Loucy (cell line): ENCODE measurements around the gene TMEM47.

Source experiments
- H2AFZ ChIP-seq: fragments of 200-600 bp; sonication (generic); 2 replicates; pipeline ENCODE4 v1.6.0; 2016; ENCODE audit warnings: antibody characterized with exemption, mild to moderate bottlenecking, low read length, moderate library complexity
- H3F3A ChIP-seq: fragments of 200-600 bp; 2 replicates; pipeline ENCODE4 v1.6.0; 2016; ENCODE audit warnings: antibody characterized with exemption, low read depth, mild to moderate bottlenecking
- H3K27me3 ChIP-seq: fragments of 200-600 bp; sonication (generic); 2 replicates; pipeline ENCODE4 v1.6.1; 2014; ENCODE audit warnings: low read length, mild to moderate bottlenecking; ENCODE audit not compliant: insufficient read depth, poor library complexity, severe bottlenecking
- H3K36me3 ChIP-seq: fragments of 200-600 bp; sonication (generic); 2 replicates; pipeline ENCODE4 v1.6.1; 2016; ENCODE audit warnings: low read length; ENCODE audit not compliant: insufficient read depth
- H3K4me1 ChIP-seq: fragments of 200-600 bp; sonication (generic); 2 replicates; pipeline ENCODE4 v1.5.1; 2014; ENCODE audit warnings: low read length, mild to moderate bottlenecking; ENCODE audit not compliant: insufficient read depth, poor library complexity, severe bottlenecking
- H3K4me2 ChIP-seq: fragments of 200-600 bp; sonication (generic); 2 replicates; pipeline ENCODE4 v1.6.0; 2014; ENCODE audit warnings: antibody characterized with exemption, low read length, low read depth, mild to moderate bottlenecking; ENCODE audit not compliant: poor library complexity, severe bottlenecking
- H3K4me3 ChIP-seq: fragments of 200-600 bp; sonication (generic); 2 replicates; pipeline ENCODE4 v1.5.1; 2014; ENCODE audit warnings: low read length, mild to moderate bottlenecking, mixed read lengths; ENCODE audit not compliant: poor library complexity, severe bottlenecking
- H3K79me2 ChIP-seq: fragments of 200-600 bp; sonication (generic); 2 replicates; pipeline ENCODE4 v1.6.1; 2014; ENCODE audit warnings: low read length; ENCODE audit not compliant: insufficient read depth
- H3K9ac ChIP-seq: fragments of 200-600 bp; sonication (generic); 2 replicates; pipeline ENCODE4 v1.6.0; 2014; ENCODE audit warnings: mild to moderate bottlenecking, low read depth, low read length, moderate library complexity; ENCODE audit not compliant: poor library complexity, severe bottlenecking
- H3K9me2 ChIP-seq: fragments of 200-600 bp; sonication (generic); replicated peaks from 2 replicates; pipeline ENCODE4 v1.6.1; 2016; ENCODE audit warnings: low read depth, low read length, mixed read lengths
- H3K9me3 ChIP-seq: fragments of 200-600 bp; sonication (generic); 2 replicates; pipeline ENCODE4 v1.6.1; 2014; ENCODE audit warnings: mild to moderate bottlenecking, antibody characterized with exemption, low read length, low read depth; ENCODE audit not compliant: insufficient read depth
- H4K20me1 ChIP-seq: fragments of 200-600 bp; sonication (generic); 2 replicates; pipeline ENCODE4 v1.6.0; 2014; ENCODE audit warnings: antibody characterized with exemption, low read length, mild to moderate bottlenecking; ENCODE audit not compliant: insufficient read depth, poor library complexity, severe bottlenecking
- EZH2phosphoT487 ChIP-seq: fragments of 200-600 bp; IDR thresholded peaks from 2 replicates; pipeline ENCODE4 v1.6.1; 2018; ENCODE audit warnings: antibody characterized with exemption, mild to moderate bottlenecking, moderate library complexity, borderline replicate concordance
- TF ChIP-seq, protein P1 (sequence below): fragments of 200-600 bp; sonication (generic); conservative IDR thresholded peaks from 2 replicates; pipeline ENCODE4 v1.5.1; 2014; ENCODE audit warnings: mild to moderate bottlenecking, antibody characterized with exemption, low read length

Gene TMEM47

DNA sequence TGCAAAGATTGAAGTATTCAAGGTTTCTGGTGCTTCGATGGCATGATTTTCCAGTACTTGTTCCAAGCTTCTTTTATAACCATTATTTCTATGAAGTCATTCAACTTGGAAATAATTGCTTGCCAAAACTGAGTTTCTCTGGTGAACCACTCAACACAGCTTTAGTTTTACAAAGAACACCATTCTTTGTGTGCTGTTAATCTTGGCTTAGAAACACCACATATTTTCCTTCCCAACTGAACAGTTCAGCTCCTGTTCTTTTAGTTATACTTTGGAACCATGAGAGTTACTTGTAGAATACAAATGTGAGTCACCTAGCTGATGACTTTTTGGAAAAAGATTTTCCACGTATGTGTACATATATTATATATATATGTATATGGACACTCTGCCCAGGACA, 32.7 kb downstream of the TMEM47 start:
- Histone ChIP-seq H3K9ac (no peak overlapping the region), H2AFZ (no peak overlapping the region), H3K9me2 (no peaks in the 10 kb centered on the region), H3K4me1 (no peaks in the 10 kb centered on the region), H3K79me2 (no peaks in the 10 kb centered on the region), H3K27me3 (no peaks in the 10 kb centered on the region), H3K9me3 (no peaks in the 10 kb centered on the region), H3K4me3 (no peak overlapping the region), H3K4me2 (no peak overlapping the region), H3K36me3 (no peaks in the 10 kb centered on the region), H3F3A (no peaks in the 10 kb centered on the region), H4K20me1 (no peaks in the 10 kb centered on the region)
- TF ChIP-seq, protein P1, sequence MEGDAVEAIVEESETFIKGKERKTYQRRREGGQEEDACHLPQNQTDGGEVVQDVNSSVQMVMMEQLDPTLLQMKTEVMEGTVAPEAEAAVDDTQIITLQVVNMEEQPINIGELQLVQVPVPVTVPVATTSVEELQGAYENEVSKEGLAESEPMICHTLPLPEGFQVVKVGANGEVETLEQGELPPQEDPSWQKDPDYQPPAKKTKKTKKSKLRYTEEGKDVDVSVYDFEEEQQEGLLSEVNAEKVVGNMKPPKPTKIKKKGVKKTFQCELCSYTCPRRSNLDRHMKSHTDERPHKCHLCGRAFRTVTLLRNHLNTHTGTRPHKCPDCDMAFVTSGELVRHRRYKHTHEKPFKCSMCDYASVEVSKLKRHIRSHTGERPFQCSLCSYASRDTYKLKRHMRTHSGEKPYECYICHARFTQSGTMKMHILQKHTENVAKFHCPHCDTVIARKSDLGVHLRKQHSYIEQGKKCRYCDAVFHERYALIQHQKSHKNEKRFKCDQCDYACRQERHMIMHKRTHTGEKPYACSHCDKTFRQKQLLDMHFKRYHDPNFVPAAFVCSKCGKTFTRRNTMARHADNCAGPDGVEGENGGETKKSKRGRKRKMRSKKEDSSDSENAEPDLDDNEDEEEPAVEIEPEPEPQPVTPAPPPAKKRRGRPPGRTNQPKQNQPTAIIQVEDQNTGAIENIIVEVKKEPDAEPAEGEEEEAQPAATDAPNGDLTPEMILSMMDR = no peak
- no peak for TF ChIP-seq EZH2phosphoT487

DNA sequence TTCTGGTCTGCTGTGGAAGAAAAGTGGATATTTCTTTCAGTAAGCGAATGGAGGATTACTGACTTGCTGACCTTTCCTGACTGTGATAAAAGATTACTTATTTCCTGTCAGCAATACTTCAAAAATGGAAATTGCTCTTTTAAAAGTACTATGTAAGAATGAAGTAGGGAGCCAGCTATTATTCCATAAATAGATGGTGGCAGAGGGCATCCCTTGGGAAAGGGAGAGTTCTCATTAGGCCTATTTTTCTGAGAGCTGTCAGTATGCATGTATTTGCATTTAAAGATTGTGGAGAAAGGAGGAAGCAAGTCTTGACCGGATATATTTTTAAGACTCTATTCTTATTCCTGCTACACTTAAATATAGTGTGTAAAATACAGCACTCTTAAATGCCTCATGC, 37.2 kb downstream of the TMEM47 start:
- no peaks in the 10 kb centered on the region for H3K9me3 ChIP-seq
- H3K79me2 ChIP-seq = no peaks in the 10 kb centered on the region

DNA sequence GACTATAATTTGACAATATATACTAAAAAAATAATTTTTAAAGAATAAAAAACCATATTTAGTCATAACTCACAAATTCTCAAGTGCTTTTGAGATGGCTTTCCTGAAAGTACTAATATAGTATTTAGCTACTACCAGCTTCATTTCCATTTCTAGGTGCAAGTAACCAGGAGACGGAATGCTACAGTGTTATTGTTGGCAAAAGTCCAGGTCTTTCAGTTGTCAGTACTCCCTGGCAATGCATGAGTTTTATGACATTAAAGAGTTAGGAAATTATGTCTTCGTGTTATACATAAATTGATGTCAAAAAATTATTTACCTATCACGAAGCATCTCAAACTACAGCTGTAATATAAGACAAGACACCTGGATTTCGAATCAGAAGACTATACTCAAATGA, 45.0 kb downstream of the TMEM47 start:
- Histone ChIP-seq H3K4me3 (no peak overlapping the region), H3K9ac (no peak overlapping the region), H3F3A (no peaks in the 10 kb centered on the region), H2AFZ (no peak overlapping the region), H3K9me3 (no peaks in the 10 kb centered on the region), H3K9me2 (no peaks in the 10 kb centered on the region), H4K20me1 (no peaks in the 10 kb centered on the region), H3K4me1 (no peaks in the 10 kb centered on the region), H3K27me3 (no peaks in the 10 kb centered on the region), H3K36me3 (no peaks in the 10 kb centered on the region), H3K79me2 (no peaks in the 10 kb centered on the region), H3K4me2 (no peak overlapping the region)
- no peak for TF ChIP-seq EZH2phosphoT487
- TF ChIP-seq, protein P1 = no peak

More for the DNA sequence above, 37.2 kb downstream of the TMEM47 start:
- Histone ChIP-seq H3K4me3 (no peak overlapping the region), H3K4me2 (no peak overlapping the region), H3K36me3 (no peaks in the 10 kb centered on the region), H4K20me1 (no peaks in the 10 kb centered on the region), H3K9ac (no peak overlapping the region), H3K27me3 (no peaks in the 10 kb centered on the region), H2AFZ (no peak overlapping the region), H3K9me2 (no peaks in the 10 kb centered on the region), H3F3A (no peaks in the 10 kb centered on the region), H3K4me1 (no peaks in the 10 kb centered on the region)
- TF ChIP-seq, protein P1 = no peak
- TF ChIP-seq EZH2phosphoT487 = no peak
